ENCODE measurements around the gene FBRSL1.

FBRSL1 gene

GRCh38 chr12:132483208-132483607, 6.7 kb upstream of the FBRSL1 start:
- FAIRE-seq: no peak

DNA sequence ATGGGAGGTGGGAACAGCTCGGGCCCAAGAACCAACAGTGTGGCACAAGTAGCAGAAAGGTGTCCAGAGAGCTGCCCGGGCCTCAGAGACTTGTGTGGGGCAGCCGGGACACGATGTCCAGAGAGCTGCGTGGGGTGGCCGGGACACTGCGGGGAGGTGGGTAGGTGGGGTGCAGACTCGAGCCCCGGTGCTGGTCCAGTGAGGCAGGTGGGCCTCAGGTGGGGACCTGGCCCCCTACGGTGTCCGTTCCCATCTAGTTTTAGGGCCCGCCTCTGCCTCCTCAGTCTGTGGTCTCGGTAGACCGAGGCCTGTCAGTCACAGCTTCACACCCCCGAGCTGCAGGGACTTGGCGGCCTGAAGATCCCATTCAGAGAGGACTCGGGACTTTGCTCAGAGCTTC, 6.3 kb upstream of the FBRSL1 start:
- DNase-seq (ENCODE audit: low spot score): no peak
- FAIRE-seq: no peak

More at GRCh38 chr12:132483208-132483607, 6.7 kb upstream of the FBRSL1 start:
- DNase-seq (ENCODE audit: low spot score): no peak

DNA sequence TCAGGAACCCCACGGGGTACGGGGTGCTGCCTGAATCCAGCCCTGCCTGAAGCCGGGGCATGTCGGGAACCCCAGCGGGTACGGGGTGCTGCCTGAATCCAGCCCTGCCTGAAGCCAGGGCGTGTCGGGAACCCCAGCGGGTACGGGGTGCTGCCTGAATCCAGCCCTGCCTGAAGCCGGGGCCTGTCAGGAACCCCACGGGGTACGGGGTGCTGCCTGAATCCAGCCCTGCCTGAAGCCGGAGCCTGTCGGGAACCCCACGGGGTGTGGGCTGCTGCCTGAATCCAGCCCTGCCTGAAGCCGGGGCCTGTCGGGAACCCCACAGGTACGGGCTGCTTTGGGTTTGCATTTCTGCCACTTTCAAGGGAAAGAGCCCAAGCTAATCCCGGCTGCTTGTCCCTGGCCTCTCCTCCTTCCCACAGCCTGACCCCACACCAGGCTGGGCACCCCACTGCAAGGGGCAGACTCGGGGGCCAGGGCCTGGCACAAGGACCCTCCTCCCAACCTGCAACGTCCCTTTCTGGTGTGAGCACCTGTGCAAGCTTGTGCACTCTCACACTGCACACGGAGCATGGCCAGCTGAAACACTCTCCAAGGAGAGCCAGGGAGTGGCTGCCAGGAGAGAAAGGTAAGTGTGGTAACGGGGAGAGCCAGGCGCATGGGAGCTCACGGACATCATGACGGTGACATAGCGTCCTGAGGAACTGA, 5.6 kb upstream of the FBRSL1 start:
- DNase-seq (ENCODE audit: low spot score): no peak
- no peak for FAIRE-seq

DNA sequence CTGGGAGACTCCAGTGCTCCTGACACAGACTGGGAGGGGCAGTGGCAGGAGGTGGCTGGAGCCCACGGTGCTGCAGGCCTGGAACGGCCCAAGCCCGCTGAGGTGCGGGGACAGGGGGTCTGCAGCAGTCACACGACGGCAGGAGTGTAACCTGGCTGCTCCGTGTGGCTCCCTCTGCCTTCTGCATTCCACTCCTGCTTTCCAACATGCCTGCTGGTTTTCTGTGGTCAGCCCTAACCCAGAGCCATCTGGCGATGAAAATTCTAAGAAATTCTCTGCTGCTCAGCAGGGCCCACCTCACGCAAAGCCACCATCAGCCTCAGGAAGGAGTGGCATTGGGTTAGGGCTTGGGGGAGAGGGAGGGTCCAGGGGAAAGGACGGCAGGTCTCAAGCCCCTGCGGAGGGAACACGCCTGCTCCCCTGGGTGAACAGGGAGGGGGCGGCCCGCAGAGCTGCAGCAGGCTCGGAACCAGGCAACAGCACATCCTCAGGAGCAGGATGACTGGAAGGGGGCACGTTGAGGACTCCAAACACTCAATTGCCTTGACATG, 5.0 kb upstream of the FBRSL1 start:
- DNase-seq (ENCODE audit: low spot score) (no peak), FAIRE-seq (no peak)

GRCh38 chr12:132485619-132486018, 4.3 kb upstream of the FBRSL1 start:
- DNase-seq (ENCODE audit: low spot score) (no peak), FAIRE-seq (no peak)

DNA sequence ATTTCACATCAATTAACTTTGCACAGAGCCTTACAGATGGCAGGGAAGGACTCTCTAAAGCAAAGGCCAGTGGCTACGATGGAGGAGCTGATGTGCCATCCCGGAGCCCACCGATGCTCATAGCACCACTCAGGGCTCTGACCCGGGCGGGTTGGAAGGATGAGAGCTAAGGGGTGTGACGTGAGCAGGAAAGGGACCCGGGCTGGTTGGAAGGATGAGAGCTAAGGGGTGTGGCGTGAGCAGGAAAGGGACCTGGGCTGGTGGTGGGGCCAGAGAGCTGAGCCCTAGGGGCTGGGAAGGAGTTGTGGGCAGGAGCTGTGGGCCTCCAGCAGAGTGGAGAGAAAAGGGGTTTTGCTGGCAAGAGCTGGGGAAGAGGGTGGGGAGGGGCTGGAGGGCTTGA, 3.8 kb upstream of the FBRSL1 start:
- FAIRE-seq: no peak
- no peak for DNase-seq (ENCODE audit: low spot score)

DNA sequence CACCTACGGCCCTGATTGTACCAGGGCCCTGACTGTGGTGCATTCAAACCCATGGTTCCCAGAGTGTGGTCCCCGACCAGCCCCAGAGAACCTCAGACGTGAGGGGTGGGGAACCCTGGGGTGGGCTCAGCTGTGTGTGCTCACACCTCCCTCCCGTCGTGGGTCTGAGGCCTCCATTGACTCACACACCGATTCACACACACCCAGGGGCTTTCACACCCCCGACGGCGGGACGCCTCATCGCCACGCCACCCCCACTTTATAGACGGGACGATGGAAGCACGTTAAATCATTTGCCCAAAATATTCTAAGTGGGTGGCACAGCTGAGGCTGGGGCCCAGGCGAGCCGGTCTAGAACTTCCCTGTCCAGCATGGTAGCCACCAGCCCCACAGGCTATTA, 3.4 kb upstream of the FBRSL1 start:
- FAIRE-seq: no peak

DNA sequence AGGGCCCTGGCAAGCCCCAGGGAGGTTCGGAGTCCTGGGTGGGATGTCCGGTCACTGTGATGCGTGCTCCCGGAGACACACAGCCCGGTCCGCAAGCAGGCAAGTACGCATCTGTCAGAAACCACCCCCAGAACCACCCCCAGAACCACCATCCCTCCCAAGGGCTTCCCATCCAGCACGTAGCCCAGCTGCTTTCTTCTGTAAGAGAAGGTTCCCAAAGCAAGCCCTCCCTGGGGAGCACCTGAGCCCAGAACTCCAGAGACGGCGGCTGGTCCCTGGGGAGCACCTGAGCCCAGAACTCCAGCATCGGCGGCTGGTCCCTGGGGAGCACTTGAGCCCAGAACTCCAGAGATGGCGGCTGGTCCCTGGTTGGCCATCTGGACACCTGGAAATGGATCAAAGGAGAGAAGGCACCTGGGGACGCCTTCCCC, 2.6 kb upstream of the FBRSL1 start:
- DNase-seq (ENCODE audit: low spot score) (no peak), FAIRE-seq (no peak)

More for the DNA sequence above, 3.4 kb upstream of the FBRSL1 start:
- no peak for DNase-seq (ENCODE audit: low spot score)

GRCh38 chr12:132488127-132489077, 1.5 kb upstream of the FBRSL1 start:
- FAIRE-seq: no peak
- DNase-seq (ENCODE audit: low spot score): no peak

- DNase-seq (ENCODE audit: low spot score) (no peak), FAIRE-seq (no peak)
Measured at GRCh38 chr12:132489078-132489601, 811 bp upstream of the FBRSL1 start.

DNA sequence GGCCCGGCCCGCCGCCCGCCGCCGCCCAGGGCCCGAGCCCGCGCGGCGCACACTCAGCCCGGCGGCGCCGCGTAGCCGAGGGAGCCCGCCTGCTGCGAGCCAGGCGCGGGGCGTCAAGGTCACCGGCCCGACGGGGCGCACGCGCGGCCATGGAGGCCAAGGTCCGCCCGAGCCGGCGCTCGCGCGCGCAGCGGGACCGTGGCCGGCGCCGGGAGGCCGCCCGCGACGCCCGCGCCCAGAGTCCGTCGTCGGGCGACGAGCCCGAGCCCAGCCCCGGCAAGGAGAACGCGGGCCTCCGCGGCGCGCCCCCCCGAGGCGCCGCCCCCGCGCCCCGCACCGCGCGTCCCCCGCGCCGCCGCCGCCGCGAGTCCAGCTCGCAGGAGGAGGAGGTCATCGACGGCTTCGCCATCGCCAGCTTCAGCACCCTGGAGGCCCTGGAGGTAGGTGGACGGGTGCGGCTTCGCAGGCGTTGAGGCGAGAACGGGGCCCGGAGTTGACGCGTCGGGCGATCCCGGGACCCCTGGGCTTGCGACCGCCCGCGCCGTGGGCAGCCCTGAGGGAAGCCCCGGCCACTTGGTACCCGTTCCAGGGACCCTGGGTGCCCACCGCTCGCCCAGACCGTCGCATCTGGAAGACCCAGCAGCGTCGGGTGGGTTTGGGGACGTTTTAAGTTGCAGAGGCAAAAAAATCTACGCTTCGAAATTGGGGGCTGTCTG, 629 bp downstream of the FBRSL1 start:
- FAIRE-seq (no peak), DNase-seq (ENCODE audit: low spot score) (peak; percentile 34)

GRCh38 chr12:132491138-132491663, 1.2 kb downstream of the FBRSL1 start:
- FAIRE-seq (no peak), DNase-seq (ENCODE audit: low spot score) (no peak)

GRCh38 chr12:132491761-132492378, 1.9 kb downstream of the FBRSL1 start:
- no peak for DNase-seq (ENCODE audit: low spot score)
- no peak for FAIRE-seq

DNA sequence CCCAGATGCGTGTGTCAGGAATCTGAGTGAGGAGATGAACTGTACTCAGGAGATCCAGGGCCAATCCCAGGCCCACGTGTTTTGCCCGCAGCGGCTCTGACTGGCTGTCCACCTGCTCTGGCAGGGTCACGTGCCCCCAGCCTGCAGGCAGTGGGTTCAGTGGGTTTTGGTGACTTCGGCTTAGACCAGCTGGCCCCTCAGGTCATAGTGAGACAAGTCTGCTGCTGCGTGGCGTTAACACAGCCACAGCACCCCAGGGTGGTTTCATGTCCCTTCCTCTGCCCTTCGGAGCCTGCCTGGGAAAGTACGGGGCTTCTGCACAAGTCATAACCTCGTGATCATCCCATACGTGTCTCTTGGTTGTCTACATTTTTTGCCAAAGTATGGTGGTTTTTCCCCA, 2.6 kb downstream of the FBRSL1 start:
- DNase-seq (ENCODE audit: low spot score) (no peak), FAIRE-seq (no peak)

- no peak for DNase-seq (ENCODE audit: low spot score)
- no peak for FAIRE-seq
Measured at GRCh38 chr12:132492951-132493350, 3.0 kb downstream of the FBRSL1 start.

DNA sequence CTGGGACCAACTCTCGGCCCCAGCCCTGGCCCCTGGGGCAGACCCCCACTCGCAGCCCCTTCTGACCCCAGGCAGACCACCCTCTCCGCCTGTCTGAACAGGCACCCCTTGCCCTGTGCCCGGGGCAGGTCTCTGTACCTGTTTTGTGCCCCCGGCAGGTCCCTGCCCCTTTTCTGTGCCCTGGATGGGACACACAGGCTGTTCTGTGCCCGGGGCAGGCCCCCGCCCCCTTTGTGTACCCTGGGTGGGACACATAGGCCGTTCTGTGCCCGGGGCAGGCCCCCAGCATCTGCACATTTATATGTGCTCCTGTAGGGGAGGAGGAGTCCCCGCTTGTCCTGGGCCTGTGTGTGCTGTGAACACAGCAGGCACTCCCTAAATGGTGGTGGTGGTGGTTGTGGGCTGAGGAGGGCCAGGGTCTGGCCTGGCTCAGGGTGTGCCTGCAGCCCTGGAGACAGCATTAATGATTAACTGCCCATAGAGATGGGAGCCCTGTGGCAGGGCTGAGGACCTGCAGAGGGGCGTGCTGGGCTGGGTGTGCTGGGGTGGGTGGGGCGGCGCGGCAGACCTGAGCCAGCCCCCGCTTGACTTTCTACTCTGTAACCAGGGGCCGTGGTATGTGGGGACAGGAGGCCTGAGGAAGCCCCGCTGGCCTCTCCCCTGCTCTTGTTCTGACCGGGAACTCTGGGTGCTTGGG, 3.7 kb downstream of the FBRSL1 start:
- FAIRE-seq (no peak), DNase-seq (ENCODE audit: low spot score) (no peak)

- FAIRE-seq: no peak
- DNase-seq (ENCODE audit: low spot score): no peak
Measured at GRCh38 chr12:132494294-132495164, 4.6 kb downstream of the FBRSL1 start.

- no peak for FAIRE-seq
- no peak for DNase-seq (ENCODE audit: low spot score)
Measured at GRCh38 chr12:132495165-132495544, 5.2 kb downstream of the FBRSL1 start.
